ENCODE data around the gene TSEN2. TPM values are rescaled to one million over a fixed set of nuclear protein-coding genes. Genes with fewer than 3 reads are reported as not detected.

The TSEN2 gene
- total and polyA plus RNA-seq, 9 donors: 13.2 to 27.4 (median 23.2) TPM

- no peaks in the 10 kb centered on the region for H3K9me3 ChIP-seq
- no peaks in the 10 kb centered on the region for H3K36me3 ChIP-seq
- peaks cover 3% of the 10 kb centered on the region for H3K4me1 ChIP-seq (ENCODE audit: insufficient read depth)
- TF ChIP-seq POLR2A (IDR thresholded peaks at IDR 0.05) (no peak), EP300 (IDR thresholded peaks at IDR 0.05) (no peak)
- TF ChIP-seq, protein P1, sequence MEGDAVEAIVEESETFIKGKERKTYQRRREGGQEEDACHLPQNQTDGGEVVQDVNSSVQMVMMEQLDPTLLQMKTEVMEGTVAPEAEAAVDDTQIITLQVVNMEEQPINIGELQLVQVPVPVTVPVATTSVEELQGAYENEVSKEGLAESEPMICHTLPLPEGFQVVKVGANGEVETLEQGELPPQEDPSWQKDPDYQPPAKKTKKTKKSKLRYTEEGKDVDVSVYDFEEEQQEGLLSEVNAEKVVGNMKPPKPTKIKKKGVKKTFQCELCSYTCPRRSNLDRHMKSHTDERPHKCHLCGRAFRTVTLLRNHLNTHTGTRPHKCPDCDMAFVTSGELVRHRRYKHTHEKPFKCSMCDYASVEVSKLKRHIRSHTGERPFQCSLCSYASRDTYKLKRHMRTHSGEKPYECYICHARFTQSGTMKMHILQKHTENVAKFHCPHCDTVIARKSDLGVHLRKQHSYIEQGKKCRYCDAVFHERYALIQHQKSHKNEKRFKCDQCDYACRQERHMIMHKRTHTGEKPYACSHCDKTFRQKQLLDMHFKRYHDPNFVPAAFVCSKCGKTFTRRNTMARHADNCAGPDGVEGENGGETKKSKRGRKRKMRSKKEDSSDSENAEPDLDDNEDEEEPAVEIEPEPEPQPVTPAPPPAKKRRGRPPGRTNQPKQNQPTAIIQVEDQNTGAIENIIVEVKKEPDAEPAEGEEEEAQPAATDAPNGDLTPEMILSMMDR (IDR thresholded peaks at IDR 0.05): no peak
- intact Hi-C loops (cut with DNase I): loop anchor here in 1 of 4 donors (10.0 kb wide), 1 partner anchor 188 kb away; the partner anchor contains the start of gene PPARG
- WGBS, 3 donors: 94 to 97% (median 95%) methylated on average over 5 of the region's 5 CpGs
- H3K4me3 ChIP-seq: no peak overlapping the region
- no peaks in the 10 kb centered on the region for H3K27me3 ChIP-seq
- H3K27ac ChIP-seq: no peak overlapping the region
- no peak for DNase-seq
These were observed 11.5 kb upstream of the TSEN2 start for GRCh38 chr3:12472796-12473195.

- no peaks in the 10 kb centered on the region for H3K27me3 ChIP-seq
- no peak for DNase-seq
- H3K9me3 ChIP-seq: no peaks in the 10 kb centered on the region
- TF ChIP-seq EP300 (IDR thresholded peaks at IDR 0.05) (no peak), POLR2A (IDR thresholded peaks at IDR 0.05) (no peak)
- TF ChIP-seq, protein P1 (IDR thresholded peaks at IDR 0.05): no peak
- H3K36me3 ChIP-seq: no peaks in the 10 kb centered on the region
- H3K4me1 ChIP-seq (ENCODE audit: insufficient read depth): peaks cover 3% of the 10 kb centered on the region
- intact Hi-C loops (cut with DNase I): loop anchor here in 1 of 4 donors (10.0 kb wide), 1 partner anchor 189 kb away; the partner anchor contains the start of gene PPARG
- H3K4me3 ChIP-seq: no peak overlapping the region
- H3K27ac ChIP-seq: no peak overlapping the region
- WGBS, 3 donors: 89 to 97% (median 96%) methylated on average over 9 of the region's 9 CpGs
These were observed 10.8 kb upstream of the TSEN2 start for GRCh38 chr3:12473511-12473910.

- H3K27ac ChIP-seq: peak overlapping the region in 1 of 2 donors; percentile 28
- no peak for DNase-seq
- no peaks in the 10 kb centered on the region for H3K27me3 ChIP-seq
- TF ChIP-seq POLR2A (IDR thresholded peaks at IDR 0.05): no peak
- TF ChIP-seq, protein P1 (IDR thresholded peaks at IDR 0.05): no peak
- no peak for TF ChIP-seq EP300 (IDR thresholded peaks at IDR 0.05)
- peaks cover 6% of the 10 kb centered on the region for H3K4me1 ChIP-seq (ENCODE audit: insufficient read depth)
- H3K36me3 ChIP-seq: no peaks in the 10 kb centered on the region
- no peaks in the 10 kb centered on the region for H3K9me3 ChIP-seq
- intact Hi-C loops (cut with DNase I): loop anchor here in 1 of 4 donors (2.0 to 10.0 kb wide), 2 partner anchors 192 to 340 kb away; partner anchors contain the start of gene PPARG
- WGBS, 3 donors: 34 to 38% (median 37%) methylated on average over 5 of the region's 5 CpGs
- H3K4me3 ChIP-seq: no peak overlapping the region
These were observed 7.9 kb upstream of the TSEN2 start for GRCh38 chr3:12476238-12476897.

DNA sequence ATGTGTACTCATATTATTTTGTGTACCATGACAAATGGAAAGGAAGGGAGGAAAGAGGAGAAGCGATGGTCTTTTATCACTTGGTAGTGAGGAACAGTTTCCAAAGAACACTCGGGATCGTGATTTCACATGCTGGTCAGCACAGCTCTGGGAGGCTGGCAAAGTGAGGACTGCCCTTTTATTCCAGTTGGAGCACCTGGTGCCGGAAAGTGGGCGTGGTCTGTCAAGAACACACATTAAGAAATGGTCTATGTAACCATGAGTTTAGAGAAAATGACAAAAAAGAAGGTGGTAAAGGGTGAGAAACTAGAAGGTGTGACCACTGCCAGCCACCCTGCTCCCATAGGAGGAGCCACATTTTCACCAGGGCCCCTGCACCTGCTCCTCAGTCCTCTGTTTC, 7.0 kb upstream of the TSEN2 start:
- peaks cover 6% of the 10 kb centered on the region for H3K4me1 ChIP-seq (ENCODE audit: insufficient read depth)
- TF ChIP-seq POLR2A (IDR thresholded peaks at IDR 0.05): no peak
- TF ChIP-seq EP300 (IDR thresholded peaks at IDR 0.05): no peak
- TF ChIP-seq, protein P1 (IDR thresholded peaks at IDR 0.05): no peak
- no peaks in the 10 kb centered on the region for H3K27me3 ChIP-seq
- H3K36me3 ChIP-seq: no peaks in the 10 kb centered on the region
- intact Hi-C loops (cut with DNase I): loop anchor here in 1 of 4 donors (2.0 to 10.0 kb wide), 2 partner anchors 192 to 340 kb away; partner anchors contain the start of gene PPARG
- 91 to 93% (median 92%) methylated on average over 5 of the region's 5 CpGs for WGBS, 3 donors
- no peak overlapping the region for H3K27ac ChIP-seq
- no peak overlapping the region for H3K4me3 ChIP-seq
- H3K9me3 ChIP-seq: no peaks in the 10 kb centered on the region
- DNase-seq: no peak
